ENCODE data around the gene SLC7A8.

Gene SLC7A8

DNA sequence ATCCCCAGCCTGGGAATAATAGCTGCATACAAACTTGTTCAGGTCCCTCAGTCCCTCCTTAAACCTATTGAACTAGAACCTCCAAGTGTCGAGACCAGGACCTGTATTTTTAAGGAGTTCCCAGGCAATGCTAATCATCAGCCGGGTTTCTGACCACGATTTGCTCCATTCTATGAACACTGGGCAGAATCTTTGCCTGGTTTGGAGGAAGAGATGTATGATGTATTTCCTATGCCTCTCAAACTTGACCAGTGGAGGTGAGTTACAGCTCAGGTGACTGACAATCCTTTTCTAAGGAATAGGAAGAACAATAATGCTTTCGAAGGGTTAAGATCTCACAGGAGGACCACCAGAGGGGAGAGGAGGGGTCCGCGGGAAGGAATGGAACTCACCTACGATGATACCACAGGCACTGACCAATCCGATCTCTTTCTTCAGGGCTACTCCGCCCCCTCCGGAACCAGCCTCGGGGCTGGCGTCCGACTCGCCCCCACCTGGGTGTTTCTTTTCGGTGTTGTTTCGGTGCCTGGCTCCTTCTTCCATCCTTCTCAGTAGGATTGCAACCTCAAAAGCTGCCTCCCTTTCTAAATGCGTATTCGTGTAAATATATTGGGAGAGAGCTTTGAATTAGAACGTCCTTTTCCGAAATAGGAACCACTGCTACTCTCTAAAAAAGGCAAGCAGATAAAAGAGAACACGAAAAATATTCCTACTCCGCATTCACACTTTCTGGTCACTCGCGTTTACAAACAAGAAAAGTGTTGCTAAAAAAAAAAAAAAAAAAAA, 895 bp downstream of the SLC7A8 start:
- DNase-seq (ENCODE audit: low spot score), result no peak

GRCh38 chr14:23181946-23182345, 1.5 kb downstream of the SLC7A8 start:
- DNase-seq (ENCODE audit: low spot score), result no peak

DNA sequence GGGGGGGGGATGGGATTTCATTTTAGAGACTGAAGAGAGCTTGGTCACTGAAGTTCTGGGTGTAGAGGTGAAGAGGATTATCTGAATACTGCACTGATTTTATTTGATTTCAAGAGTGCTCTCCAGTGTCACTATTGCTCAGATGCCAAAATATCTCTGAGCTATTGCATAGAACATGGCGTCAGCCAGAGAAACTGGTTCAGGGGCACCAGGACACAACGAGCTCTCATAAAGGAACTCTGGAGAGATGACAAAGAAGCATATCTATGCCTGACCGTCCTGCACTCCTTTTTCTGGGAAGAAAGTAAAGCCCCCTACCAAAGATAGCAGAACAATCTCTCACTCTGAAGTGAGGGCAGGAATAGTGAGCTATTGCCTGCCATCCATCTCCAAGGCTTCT, 2.0 kb downstream of the SLC7A8 start:
- DNase-seq (ENCODE audit: low spot score), result no peak

DNA sequence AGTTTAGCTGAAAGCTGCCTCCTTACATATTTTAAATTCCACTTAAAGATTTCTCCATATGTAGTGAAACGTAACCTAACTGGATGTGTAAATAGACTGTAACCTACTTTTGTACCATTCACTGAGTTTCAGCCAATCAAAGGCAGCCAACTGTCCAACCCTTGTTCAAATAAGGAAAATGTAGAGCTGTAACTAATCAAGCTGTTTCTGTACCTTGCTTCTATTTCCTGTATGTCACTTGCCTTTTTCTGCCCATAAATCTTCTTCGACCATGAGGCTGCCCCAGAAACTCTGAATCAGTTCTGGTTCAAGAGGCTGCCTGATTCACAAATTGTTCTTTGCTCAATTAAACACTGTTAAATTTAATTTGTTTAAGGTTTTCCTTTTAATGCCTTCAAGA, 6.3 kb downstream of the SLC7A8 start:
- DNase-seq (ENCODE audit: low spot score), result no peak

DNA sequence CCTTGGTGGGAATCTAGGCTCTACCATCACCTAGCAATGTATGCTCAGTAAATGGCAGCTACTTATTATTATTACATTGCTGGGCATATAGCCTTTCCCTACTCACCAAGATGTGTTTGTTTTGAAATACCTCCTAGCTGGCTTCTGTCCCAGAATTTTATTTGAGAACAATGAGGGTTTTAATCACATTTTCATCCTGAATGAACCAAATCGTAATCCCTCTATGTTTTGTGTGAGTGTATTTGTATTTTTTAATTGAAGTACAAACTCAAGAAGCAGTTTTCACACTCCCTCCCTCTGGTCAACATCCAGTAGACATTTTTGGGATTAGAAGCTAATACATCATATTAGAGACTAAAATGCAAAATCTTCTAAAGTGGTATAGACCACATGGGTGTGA, 7.6 kb downstream of the SLC7A8 start:
- DNase-seq (ENCODE audit: low spot score), result no peak

GRCh38 chr14:23174296-23175184, 8.9 kb downstream of the SLC7A8 start:
- no peak for DNase-seq (ENCODE audit: low spot score)

GRCh38 chr14:23173796-23174195, 9.7 kb downstream of the SLC7A8 start:
- no peak for DNase-seq (ENCODE audit: low spot score)

- no peak for DNase-seq (ENCODE audit: low spot score)
These were observed 10.4 kb downstream of the SLC7A8 start for GRCh38 chr14:23173031-23173430.

GRCh38 chr14:23172574-23172973, 10.9 kb downstream of the SLC7A8 start:
- DNase-seq (ENCODE audit: low spot score), result no peak

- no peak for DNase-seq (ENCODE audit: low spot score)
These were observed 11.4 kb downstream of the SLC7A8 start for GRCh38 chr14:23172096-23172495.

DNA sequence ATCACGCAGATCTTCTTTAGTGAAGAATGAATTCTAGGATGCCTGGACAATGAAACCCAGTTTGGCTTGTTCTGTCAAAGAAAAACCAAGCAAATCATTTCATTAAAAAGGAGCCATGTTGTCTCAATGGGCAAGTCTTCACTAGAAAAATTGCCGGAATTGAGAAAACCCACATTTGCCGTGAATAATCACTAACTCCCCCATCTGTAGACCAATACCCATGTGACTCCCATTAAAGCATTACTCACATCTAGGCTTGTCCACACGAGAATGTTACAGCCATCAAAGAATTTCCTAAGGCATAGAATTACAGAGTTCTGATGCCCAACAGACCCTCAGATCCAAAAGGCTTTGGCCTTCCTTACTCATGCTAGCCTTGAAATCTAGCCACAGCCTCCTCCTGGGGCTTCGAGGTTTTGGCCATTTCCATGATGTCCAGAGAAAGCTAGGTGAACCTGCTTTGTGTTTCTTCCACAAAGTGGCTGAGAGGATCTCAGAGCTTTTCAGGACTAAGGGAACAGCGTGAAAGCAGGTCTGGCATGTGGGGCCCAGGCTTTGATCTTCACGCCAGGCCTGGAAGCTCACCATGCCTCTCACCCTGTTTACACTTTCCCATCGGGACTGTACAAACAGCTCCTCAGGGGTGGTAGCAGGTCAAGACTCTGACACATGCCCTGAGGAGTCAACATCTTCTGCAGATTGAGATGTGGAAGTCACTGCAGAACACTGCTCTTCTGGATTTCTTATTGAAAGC, 12.1 kb downstream of the SLC7A8 start:
- DNase-seq (ENCODE audit: low spot score), result no peak

DNA sequence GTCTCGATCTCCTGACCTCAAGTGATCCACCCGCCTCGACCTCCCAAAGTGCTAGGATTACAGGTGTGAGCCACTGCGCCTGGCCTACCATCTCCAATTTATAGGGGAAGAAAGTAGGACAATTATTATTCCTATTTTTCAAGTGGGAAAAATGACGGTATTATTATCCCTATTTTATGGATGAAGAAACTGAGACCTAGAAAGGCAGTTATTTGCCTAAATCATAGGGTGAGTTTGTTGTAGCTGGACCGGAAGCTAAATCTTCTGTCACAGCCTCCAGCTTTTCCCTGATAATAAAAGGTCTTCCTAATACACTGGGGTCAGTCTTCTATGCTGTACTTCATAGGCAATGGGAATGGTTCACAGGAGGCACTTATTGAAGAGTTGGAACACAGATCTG, 13.8 kb downstream of the SLC7A8 start:
- DNase-seq (ENCODE audit: low spot score), result no peak

GRCh38 chr14:23168246-23168645, 15.2 kb downstream of the SLC7A8 start:
- no peak for DNase-seq (ENCODE audit: low spot score)

DNA sequence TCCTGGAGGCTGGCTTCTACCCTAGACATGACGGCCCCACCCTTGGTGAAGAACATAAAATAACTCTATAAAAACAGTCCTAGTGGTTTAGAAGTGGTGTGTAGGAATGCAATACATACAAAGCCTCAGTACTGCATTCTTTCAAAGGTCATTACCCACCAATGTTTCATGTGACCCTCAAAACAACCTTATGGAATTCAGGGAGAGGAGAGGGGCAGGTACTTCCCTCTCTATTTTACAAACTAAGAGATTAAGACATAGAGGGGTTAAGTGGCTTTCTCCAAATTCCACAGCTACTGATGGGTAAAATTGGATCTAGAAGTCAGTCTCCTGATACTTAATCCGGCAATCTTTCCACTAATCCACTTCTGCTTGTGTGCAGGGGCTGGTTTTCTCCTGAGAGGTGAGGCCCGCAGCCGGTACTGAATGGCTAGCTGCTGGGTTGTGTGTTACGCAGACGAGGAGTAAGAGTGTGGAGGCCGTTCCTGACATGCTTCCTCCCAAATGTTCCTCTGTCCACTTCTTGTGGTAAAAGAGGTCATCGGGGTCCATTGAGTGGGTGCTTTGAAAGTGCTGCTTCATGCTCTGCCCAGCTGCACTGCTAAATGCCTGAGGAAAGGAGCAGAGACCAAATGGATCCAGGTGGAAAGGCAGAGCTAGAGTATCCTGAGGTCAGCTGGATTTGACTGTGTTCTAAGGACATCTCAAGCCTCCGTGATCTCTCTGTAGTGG, 16.2 kb downstream of the SLC7A8 start:
- no peak for DNase-seq (ENCODE audit: low spot score)

DNA sequence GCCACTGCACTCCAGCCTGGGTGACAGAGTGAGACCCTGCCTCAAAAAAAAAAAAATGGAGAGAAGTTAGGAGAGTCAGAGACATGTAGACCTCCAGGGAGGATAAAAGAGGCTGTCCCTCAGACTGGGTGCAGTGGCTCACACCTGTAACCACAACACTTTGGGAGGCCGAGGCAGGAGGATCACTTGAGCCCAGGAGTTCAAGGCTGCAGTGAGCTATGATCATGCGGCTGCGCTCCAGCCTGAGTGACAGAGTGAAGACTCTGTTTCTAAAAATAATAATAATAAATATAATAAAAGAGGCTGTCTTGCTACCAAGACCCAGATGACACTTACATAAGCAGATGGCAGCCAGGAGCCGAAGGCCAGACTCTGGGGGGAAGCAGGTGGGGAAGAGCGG, 18.5 kb downstream of the SLC7A8 start:
- DNase-seq (ENCODE audit: low spot score), result no peak

- DNase-seq (ENCODE audit: low spot score), result no peak
These were observed 19.2 kb downstream of the SLC7A8 start for GRCh38 chr14:23164250-23164649.

GRCh38 chr14:23163830-23164229, 19.6 kb downstream of the SLC7A8 start:
- no peak for DNase-seq (ENCODE audit: low spot score)

GRCh38 chr14:23162800-23163199, 20.7 kb downstream of the SLC7A8 start:
- no peak for DNase-seq (ENCODE audit: low spot score)

- DNase-seq (ENCODE audit: low spot score), result no peak
These were observed 21.5 kb downstream of the SLC7A8 start for GRCh38 chr14:23162005-23162404.

DNA sequence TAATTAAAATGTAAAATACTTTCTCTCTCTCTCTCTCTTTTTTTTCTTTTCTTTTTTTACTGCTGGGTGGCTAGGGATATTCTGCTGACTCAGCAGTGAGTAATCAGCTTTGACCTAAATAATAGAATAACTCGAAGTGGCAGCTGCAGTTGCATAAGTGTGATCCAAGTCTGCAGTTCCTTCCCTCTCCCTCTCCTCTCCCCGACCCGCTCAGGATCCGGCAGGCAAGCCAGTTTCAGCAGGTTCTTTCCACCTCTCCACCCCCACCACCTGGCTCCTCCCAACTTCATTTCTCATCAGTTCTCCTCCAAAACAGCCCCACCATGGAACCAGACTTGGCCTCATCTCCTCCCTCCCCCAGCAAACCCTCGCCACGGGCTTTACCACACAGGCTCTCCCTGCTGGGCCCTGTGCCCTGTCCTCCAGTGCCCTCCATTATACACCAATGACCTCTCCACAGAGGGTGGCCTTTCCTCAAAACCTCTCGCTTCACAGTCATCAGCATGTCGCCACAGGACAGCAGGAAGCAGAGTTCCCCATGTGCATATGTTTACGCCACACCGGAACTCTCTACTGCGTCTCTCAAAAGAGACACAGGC, 22.4 kb downstream of the SLC7A8 start:
- no peak for DNase-seq (ENCODE audit: low spot score)

DNA sequence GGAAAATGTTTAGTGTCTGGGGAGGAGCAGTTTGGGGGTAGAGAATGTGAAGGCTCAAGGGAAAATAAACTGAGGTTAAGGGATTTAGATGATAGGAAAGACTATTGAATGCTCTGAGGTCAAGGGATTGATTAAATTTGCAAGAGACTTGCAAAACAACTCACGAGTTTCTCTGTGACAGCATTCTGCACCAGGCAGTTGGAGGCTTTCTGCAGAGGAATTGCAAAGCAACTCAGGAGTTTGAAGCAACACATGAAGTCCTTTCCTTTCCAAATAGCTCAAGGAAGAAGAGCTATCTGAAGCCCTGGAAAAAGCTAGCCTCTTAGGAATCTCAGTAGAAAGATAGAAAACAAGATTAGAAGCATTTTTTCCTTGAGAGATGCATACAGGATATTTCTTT, 23.9 kb downstream of the SLC7A8 start:
- DNase-seq (ENCODE audit: low spot score), result no peak

DNA sequence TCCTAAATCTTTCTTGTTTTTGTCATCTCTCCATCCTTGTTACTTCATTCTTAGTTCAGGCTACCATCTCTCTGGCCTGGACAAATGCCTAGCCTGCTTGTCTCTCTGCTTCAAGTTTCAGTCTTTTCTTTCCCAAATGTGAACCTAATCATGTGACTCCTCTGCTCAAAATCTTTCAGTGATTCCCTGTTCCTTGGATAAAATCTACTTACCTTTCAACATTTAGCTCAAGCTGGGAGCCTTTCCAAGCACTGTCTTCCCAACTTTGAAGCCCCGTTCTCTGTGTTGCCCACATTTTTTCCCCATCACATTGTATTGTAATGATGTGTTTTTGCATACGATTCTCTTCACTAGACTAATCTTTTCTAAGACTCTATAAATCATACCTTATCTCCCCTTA, 24.7 kb downstream of the SLC7A8 start:
- DNase-seq (ENCODE audit: low spot score), result no peak
